ENCODE results near the gene BICC1. TPM values are rescaled to one million over a fixed set of nuclear protein-coding genes. Genes with fewer than 3 reads are reported as not detected.
"Not testable (repeated sequence)": the region's sequence is repeated elsewhere in the genome, so short reads cannot be mapped to it uniquely, and the experiment has no call there.

Gene BICC1
- total RNA-seq, 1 donor from 2014 or later: 1.1 TPM

DNA sequence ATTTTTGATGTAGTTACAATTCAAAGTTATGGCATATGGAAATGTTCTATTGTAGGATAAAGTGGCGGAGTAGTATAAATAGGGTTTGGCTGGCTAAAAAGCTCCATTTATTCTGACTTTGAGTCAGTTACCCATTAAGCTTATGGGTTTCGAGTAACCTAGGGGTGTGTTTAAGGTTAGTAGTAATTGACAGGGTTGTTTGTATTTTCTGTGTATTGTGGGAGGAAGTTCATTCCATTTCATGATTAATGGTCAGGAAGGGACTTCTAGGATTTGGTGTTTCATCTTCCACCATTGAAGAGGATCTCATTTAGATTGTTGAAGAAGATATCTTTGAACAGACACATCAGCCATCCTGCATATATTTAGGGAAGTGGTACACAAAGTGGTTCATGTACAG lies 75.0 kb downstream of the BICC1 start:
- DNase-seq (ENCODE audit: low spot score): no peak
- Mint-ChIP-seq H3K4me3 (ENCODE audit: unreplicated experiment) (no peak overlapping the region), H3K4me1 (ENCODE audit: unreplicated experiment) (no peaks in the 10 kb centered on the region), H3K9me3 (ENCODE audit: unreplicated experiment) (no peaks in the 10 kb centered on the region), H3K36me3 (ENCODE audit: low read depth, unreplicated experiment) (no peaks in the 10 kb centered on the region), H3K27me3 (ENCODE audit: unreplicated experiment) (no peaks in the 10 kb centered on the region), H3K27ac (ENCODE audit: unreplicated experiment) (no peak overlapping the region)
- TF ChIP-seq, protein P1, sequence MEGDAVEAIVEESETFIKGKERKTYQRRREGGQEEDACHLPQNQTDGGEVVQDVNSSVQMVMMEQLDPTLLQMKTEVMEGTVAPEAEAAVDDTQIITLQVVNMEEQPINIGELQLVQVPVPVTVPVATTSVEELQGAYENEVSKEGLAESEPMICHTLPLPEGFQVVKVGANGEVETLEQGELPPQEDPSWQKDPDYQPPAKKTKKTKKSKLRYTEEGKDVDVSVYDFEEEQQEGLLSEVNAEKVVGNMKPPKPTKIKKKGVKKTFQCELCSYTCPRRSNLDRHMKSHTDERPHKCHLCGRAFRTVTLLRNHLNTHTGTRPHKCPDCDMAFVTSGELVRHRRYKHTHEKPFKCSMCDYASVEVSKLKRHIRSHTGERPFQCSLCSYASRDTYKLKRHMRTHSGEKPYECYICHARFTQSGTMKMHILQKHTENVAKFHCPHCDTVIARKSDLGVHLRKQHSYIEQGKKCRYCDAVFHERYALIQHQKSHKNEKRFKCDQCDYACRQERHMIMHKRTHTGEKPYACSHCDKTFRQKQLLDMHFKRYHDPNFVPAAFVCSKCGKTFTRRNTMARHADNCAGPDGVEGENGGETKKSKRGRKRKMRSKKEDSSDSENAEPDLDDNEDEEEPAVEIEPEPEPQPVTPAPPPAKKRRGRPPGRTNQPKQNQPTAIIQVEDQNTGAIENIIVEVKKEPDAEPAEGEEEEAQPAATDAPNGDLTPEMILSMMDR (IDR thresholded peaks at IDR 0.05; ENCODE audit: unreplicated experiment): no peak

DNA sequence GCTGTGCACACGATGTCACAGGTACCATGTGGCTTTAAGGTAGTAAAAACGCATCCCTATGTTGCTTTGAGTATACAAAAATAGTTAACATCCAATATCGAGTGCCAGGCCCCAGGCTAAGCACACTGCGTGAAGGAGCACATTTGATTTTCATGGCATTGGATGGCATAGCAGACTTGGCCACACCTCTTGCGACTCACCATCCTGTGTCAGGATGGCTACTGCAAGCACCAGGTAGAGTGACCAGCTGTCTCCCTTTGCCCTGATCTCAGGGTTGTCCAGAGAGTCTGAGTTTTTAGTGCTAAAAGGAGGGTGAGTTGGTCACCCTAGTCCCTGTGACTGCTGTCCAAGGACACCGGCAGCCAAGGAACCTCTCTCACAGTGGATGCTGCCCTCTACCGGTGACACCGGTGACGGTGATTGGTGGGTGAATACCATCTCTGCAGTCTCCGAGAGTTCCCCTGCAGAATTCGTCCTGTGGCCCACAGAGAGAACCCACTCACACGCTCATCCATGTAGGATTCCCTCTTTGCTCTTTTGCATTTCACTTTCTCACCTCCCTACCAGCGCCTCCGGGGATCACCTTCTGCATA lies 76.1 kb downstream of the BICC1 start:
- Mint-ChIP-seq H3K27me3 (ENCODE audit: unreplicated experiment) (no peaks in the 10 kb centered on the region), H3K36me3 (ENCODE audit: low read depth, unreplicated experiment) (no peaks in the 10 kb centered on the region), H3K9me3 (ENCODE audit: unreplicated experiment) (no peaks in the 10 kb centered on the region), H3K4me3 (ENCODE audit: unreplicated experiment) (no peak overlapping the region), H3K27ac (ENCODE audit: unreplicated experiment) (no peak overlapping the region), H3K4me1 (ENCODE audit: unreplicated experiment) (peaks cover 3% of the 10 kb centered on the region)
- TF ChIP-seq, protein P1 (IDR thresholded peaks at IDR 0.05; ENCODE audit: unreplicated experiment): no peak
- peak; percentile 8 for DNase-seq (ENCODE audit: low spot score)

GRCh38 chr10:58590152-58590840 lies 77.6 kb downstream of the BICC1 start:
- TF ChIP-seq, protein P1 (IDR thresholded peaks at IDR 0.05; ENCODE audit: unreplicated experiment): no peak
- Mint-ChIP-seq H3K4me3 (ENCODE audit: unreplicated experiment) (no peak overlapping the region), H3K4me1 (ENCODE audit: unreplicated experiment) (peaks cover 3% of the 10 kb centered on the region), H3K27me3 (ENCODE audit: unreplicated experiment) (no peaks in the 10 kb centered on the region), H3K9me3 (ENCODE audit: unreplicated experiment) (no peaks in the 10 kb centered on the region), H3K27ac (ENCODE audit: unreplicated experiment) (no peak overlapping the region), H3K36me3 (ENCODE audit: low read depth, unreplicated experiment) (no peaks in the 10 kb centered on the region)
- no peak for DNase-seq (ENCODE audit: low spot score)

DNA sequence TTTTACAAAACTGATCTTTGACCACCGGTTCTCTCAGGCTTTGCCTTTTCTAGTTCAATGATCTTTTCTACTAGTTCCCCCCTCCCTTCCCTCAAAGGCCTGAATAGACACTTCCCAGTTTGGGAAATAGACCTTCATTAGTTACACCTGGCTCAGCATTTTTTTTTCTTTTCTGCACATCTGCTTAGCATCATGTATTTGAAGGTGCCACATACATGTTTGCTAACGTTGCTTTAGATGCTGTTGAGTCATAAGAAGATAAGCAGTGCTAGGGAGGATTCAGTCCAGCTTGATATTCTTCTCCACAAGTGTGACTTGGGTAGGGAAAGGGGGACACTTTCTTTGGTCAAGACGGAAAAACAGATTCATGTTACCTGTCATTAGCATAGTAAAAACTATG lies 78.3 kb downstream of the BICC1 start:
- Mint-ChIP-seq H3K27me3 (ENCODE audit: unreplicated experiment) (no peaks in the 10 kb centered on the region), H3K36me3 (ENCODE audit: low read depth, unreplicated experiment) (no peaks in the 10 kb centered on the region), H3K4me3 (ENCODE audit: unreplicated experiment) (no peak overlapping the region), H3K9me3 (ENCODE audit: unreplicated experiment) (no peaks in the 10 kb centered on the region), H3K4me1 (ENCODE audit: unreplicated experiment) (peaks cover 3% of the 10 kb centered on the region), H3K27ac (ENCODE audit: unreplicated experiment) (no peak overlapping the region)
- no peak for DNase-seq (ENCODE audit: low spot score)
- TF ChIP-seq, protein P1 (IDR thresholded peaks at IDR 0.05; ENCODE audit: unreplicated experiment): no peak

DNA sequence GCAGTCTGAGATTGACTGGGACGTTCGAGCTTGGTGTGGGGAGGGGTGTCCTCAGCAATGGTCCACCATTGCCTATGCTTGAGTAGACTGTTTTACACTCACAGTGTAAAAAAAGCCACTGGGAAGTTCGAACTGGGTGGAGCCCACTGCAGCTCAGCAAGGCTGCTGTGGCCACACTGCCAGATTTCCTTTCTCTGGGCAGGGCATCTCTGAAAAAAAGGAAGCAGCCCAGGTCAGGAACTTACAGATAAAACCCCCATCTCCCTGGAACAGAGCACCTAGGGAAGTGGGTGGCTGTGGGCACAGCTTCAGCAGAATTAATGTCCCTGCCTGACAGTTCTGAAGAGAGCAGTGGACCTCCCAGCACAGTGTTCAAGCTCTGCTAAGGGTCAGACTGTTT lies 80.3 kb downstream of the BICC1 start:
- Mint-ChIP-seq H3K4me1 (ENCODE audit: unreplicated experiment) (peaks cover 3% of the 10 kb centered on the region), H3K36me3 (ENCODE audit: low read depth, unreplicated experiment) (no peaks in the 10 kb centered on the region), H3K27ac (ENCODE audit: unreplicated experiment) (no peak overlapping the region), H3K9me3 (ENCODE audit: unreplicated experiment) (no peaks in the 10 kb centered on the region), H3K4me3 (ENCODE audit: unreplicated experiment) (no peak overlapping the region), H3K27me3 (ENCODE audit: unreplicated experiment) (peaks cover 2% of the 10 kb centered on the region)
- TF ChIP-seq, protein P1 (IDR thresholded peaks at IDR 0.05; ENCODE audit: unreplicated experiment): no peak
- peak; percentile 4 for DNase-seq (ENCODE audit: low spot score)

GRCh38 chr10:58597211-58597610 lies 84.5 kb downstream of the BICC1 start:
- DNase-seq (ENCODE audit: low spot score); H3K36me3 Mint-ChIP-seq (ENCODE audit: low read depth, unreplicated experiment); H3K4me1 Mint-ChIP-seq (ENCODE audit: unreplicated experiment); H3K9me3 Mint-ChIP-seq (ENCODE audit: unreplicated experiment); H3K27ac Mint-ChIP-seq (ENCODE audit: unreplicated experiment); H3K27me3 Mint-ChIP-seq (ENCODE audit: unreplicated experiment); H3K4me3 Mint-ChIP-seq (ENCODE audit: unreplicated experiment): not testable (repeated sequence)
